Measurements from ENCODE around the gene CNTN6. TPM values are rescaled to one million over a fixed set of nuclear protein-coding genes. Genes with fewer than 3 reads are reported as not detected.

The CNTN6 gene
- total RNA-seq, 1 experiment from 2014 or later: not detected

DNA sequence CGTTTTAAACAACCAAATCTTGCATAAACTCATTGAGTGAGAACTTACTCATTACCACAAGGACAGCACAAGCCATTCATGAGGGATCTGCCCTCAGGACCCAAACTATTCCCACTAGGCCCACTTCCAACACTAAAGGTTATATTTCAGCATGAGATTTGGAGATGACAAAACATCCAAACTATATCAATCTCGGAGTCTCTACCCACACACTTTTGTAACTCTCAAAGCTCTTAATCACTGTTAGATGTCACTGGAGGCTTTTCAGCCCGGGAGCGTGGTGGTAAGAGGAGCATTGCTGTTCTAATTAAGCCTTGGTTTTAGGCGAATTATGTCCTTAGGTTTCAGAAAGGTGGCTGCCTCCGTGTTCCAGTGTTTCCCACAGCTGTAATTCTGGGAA lies 86.3 kb downstream of the CNTN6 start:
- no peak overlapping the region for H3K4me2 ChIP-seq (ENCODE audit: low read depth, low read length, poor library complexity, severe bottlenecking)
- H3K27ac ChIP-seq (ENCODE audit: low read length): no peak overlapping the region
- no peaks in the 10 kb centered on the region for H4K20me1 ChIP-seq (ENCODE audit: insufficient read depth, low read depth, low read length)
- no peak overlapping the region for H3K9ac ChIP-seq (ENCODE audit: low read length)
- H3K27me3 ChIP-seq (ENCODE audit: low read length): no peaks in the 10 kb centered on the region
- 0 out of 2 replicates have a peak, but pooled peaks cover 4% of the 10 kb centered on the region for H3K9me3 ChIP-seq (ENCODE audit: low read length)
- no peak overlapping the region for H2AFZ ChIP-seq (ENCODE audit: low read length)
- H3K36me3 ChIP-seq (ENCODE audit: insufficient read depth, low read length): no peaks in the 10 kb centered on the region
- H3K4me1 ChIP-seq (ENCODE audit: low read length): no peaks in the 10 kb centered on the region
- H3K4me3 ChIP-seq (ENCODE audit: low read length): no peak overlapping the region
- H3K79me2 ChIP-seq (ENCODE audit: low read length): no peaks in the 10 kb centered on the region
- no peak for DNase-seq
- no peaks in the 10 kb centered on the region for H3K9me2 ChIP-seq (replicated peaks; ENCODE audit: insufficient read depth, low read length)

DNA sequence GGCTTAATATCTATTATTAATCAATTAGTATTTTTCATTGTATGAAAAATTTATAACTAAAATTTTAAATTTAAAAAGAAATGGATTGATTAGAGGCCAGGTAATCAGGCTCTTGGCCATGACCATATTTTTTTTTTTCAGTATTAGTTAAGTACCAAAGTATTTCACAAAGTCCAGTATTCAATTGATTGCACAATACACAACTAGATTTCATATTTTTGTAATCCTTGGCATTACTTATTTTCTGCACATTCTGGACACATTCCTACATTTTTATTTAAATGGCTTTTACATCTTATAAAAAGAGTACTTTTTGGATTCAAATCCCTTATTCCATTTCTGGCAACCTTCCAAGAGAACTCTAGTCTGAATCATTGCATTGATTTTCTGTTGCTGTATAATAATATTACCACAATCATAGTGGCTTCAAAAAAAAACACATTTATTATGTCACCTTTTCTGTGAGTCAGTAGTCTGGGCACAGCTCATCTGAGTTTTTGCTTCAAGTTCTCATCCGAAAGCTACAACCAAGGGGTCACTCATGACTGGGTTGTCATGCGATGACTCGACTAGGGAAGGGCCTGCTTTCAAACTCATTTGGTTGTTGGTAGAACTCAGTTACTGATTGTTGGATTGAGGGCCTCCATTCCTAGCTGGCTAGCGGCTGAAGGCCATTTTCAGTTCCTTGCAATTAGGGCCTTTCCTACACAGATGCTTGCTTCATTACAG lies 90.7 kb downstream of the CNTN6 start:
- Histone ChIP-seq H3K79me2 (ENCODE audit: low read length) (no peaks in the 10 kb centered on the region), H3K9me2 (replicated peaks; ENCODE audit: insufficient read depth, low read length) (no peaks in the 10 kb centered on the region), H3K9me3 (ENCODE audit: low read length) (peaks cover 7% of the 10 kb centered on the region; the same call in 1 of the 2 replicates), H4K20me1 (ENCODE audit: insufficient read depth, low read depth, low read length) (no peaks in the 10 kb centered on the region), H3K4me3 (ENCODE audit: low read length) (no peak overlapping the region), H3K36me3 (ENCODE audit: insufficient read depth, low read length) (no peaks in the 10 kb centered on the region), H3K4me2 (ENCODE audit: low read depth, low read length, poor library complexity, severe bottlenecking) (no peak overlapping the region), H3K27me3 (ENCODE audit: low read length) (no peaks in the 10 kb centered on the region), H3K9ac (ENCODE audit: low read length) (no peak overlapping the region), H3K27ac (ENCODE audit: low read length) (no peak overlapping the region), H2AFZ (ENCODE audit: low read length) (no peak overlapping the region), H3K4me1 (ENCODE audit: low read length) (no peaks in the 10 kb centered on the region)
- no peak for DNase-seq

DNA sequence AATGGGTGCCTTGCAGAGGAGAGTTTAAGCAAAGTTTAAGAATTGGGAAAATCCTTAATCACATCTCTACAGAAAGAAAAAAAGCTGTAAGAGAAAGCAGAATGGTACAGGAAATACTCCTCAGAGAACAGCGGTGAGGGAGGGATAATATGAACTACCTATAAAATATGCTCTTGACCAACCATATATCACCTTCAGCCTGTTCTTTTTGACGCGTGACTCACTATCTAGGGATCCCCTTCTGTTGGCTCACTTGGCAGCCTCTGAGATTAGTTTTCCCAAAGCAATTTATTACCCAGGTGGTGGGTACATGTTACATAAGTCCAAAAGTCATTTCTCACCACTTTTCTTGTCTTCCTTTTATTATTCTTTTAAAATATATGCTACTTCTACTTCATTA lies 97.7 kb downstream of the CNTN6 start:
- Histone ChIP-seq H4K20me1 (ENCODE audit: insufficient read depth, low read depth, low read length) (no peaks in the 10 kb centered on the region), H3K36me3 (ENCODE audit: insufficient read depth, low read length) (no peaks in the 10 kb centered on the region), H3K4me1 (ENCODE audit: low read length) (no peaks in the 10 kb centered on the region), H3K27me3 (ENCODE audit: low read length) (no peaks in the 10 kb centered on the region), H3K27ac (ENCODE audit: low read length) (no peak overlapping the region), H3K4me3 (ENCODE audit: low read length) (no peak overlapping the region), H3K4me2 (ENCODE audit: low read depth, low read length, poor library complexity, severe bottlenecking) (no peak overlapping the region), H2AFZ (ENCODE audit: low read length) (no peak overlapping the region), H3K9ac (ENCODE audit: low read length) (no peak overlapping the region), H3K9me2 (replicated peaks; ENCODE audit: insufficient read depth, low read length) (no peaks in the 10 kb centered on the region), H3K9me3 (ENCODE audit: low read length) (peaks cover 5% of the 10 kb centered on the region; the same call in 1 of the 2 replicates), H3K79me2 (ENCODE audit: low read length) (no peaks in the 10 kb centered on the region)
- no peak for DNase-seq

DNA sequence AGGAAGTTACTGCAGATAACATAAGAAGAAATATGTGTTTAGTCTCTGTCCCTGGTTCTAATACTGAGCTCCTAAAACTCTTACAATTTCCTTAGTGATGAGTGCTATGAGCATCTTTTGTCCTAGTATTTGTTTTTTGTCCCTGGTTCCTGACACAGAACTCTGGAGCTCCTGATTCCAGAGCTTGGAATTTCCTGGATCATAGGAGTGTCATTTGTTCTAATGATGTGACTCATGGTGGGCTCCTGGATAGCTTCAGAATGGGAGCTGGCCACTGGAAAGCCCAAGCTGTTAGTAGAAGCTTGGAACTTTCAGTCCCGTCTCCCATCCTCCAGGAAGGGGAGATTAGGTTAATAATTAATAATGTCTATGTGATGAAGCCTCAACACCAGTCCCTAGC lies 98.2 kb downstream of the CNTN6 start:
- H3K79me2 ChIP-seq (ENCODE audit: low read length): no peaks in the 10 kb centered on the region
- no peak overlapping the region for H3K4me3 ChIP-seq (ENCODE audit: low read length)
- H3K9me3 ChIP-seq (ENCODE audit: low read length): peaks cover 5% of the 10 kb centered on the region; the same call in 1 of the 2 replicates
- DNase-seq: no peak
- no peaks in the 10 kb centered on the region for H3K36me3 ChIP-seq (ENCODE audit: insufficient read depth, low read length)
- no peak overlapping the region for H3K4me2 ChIP-seq (ENCODE audit: low read depth, low read length, poor library complexity, severe bottlenecking)
- H3K9me2 ChIP-seq (replicated peaks; ENCODE audit: insufficient read depth, low read length): no peaks in the 10 kb centered on the region
- H4K20me1 ChIP-seq (ENCODE audit: insufficient read depth, low read depth, low read length): no peaks in the 10 kb centered on the region
- H3K4me1 ChIP-seq (ENCODE audit: low read length): no peaks in the 10 kb centered on the region
- H3K27ac ChIP-seq (ENCODE audit: low read length): no peak overlapping the region
- H3K9ac ChIP-seq (ENCODE audit: low read length): no peak overlapping the region
- no peak overlapping the region for H2AFZ ChIP-seq (ENCODE audit: low read length)
- H3K27me3 ChIP-seq (ENCODE audit: low read length): no peaks in the 10 kb centered on the region

- DNase-seq: no peak
- Histone ChIP-seq H3K27ac (ENCODE audit: low read length) (no peak overlapping the region), H3K4me2 (ENCODE audit: low read depth, low read length, poor library complexity, severe bottlenecking) (no peak overlapping the region), H3K36me3 (ENCODE audit: insufficient read depth, low read length) (no peaks in the 10 kb centered on the region), H4K20me1 (ENCODE audit: insufficient read depth, low read depth, low read length) (no peaks in the 10 kb centered on the region), H3K4me3 (ENCODE audit: low read length) (no peak overlapping the region), H2AFZ (ENCODE audit: low read length) (no peak overlapping the region), H3K9ac (ENCODE audit: low read length) (no peak overlapping the region), H3K27me3 (ENCODE audit: low read length) (no peaks in the 10 kb centered on the region), H3K79me2 (ENCODE audit: low read length) (no peaks in the 10 kb centered on the region), H3K9me2 (replicated peaks; ENCODE audit: insufficient read depth, low read length) (no peaks in the 10 kb centered on the region), H3K4me1 (ENCODE audit: low read length) (no peaks in the 10 kb centered on the region), H3K9me3 (ENCODE audit: low read length) (peaks cover 7% of the 10 kb centered on the region; the same call in 1 of the 2 replicates)
These were observed 103.1 kb downstream of the CNTN6 start for GRCh38 chr3:1195947-1196346.

- Histone ChIP-seq H3K36me3 (ENCODE audit: insufficient read depth, low read length) (no peaks in the 10 kb centered on the region), H3K9me3 (ENCODE audit: low read length) (peaks cover 11% of the 10 kb centered on the region; the same call in 1 of the 2 replicates), H3K4me3 (ENCODE audit: low read length) (no peak overlapping the region), H3K4me2 (ENCODE audit: low read depth, low read length, poor library complexity, severe bottlenecking) (no peak overlapping the region), H4K20me1 (ENCODE audit: insufficient read depth, low read depth, low read length) (no peaks in the 10 kb centered on the region), H3K9ac (ENCODE audit: low read length) (no peak overlapping the region), H3K79me2 (ENCODE audit: low read length) (no peaks in the 10 kb centered on the region), H3K27ac (ENCODE audit: low read length) (no peak overlapping the region), H3K27me3 (ENCODE audit: low read length) (no peaks in the 10 kb centered on the region), H2AFZ (ENCODE audit: low read length) (no peak overlapping the region), H3K9me2 (replicated peaks; ENCODE audit: insufficient read depth, low read length) (no peaks in the 10 kb centered on the region), H3K4me1 (ENCODE audit: low read length) (no peaks in the 10 kb centered on the region)
- DNase-seq: no peak
These were observed 104.2 kb downstream of the CNTN6 start for GRCh38 chr3:1197051-1197450.

DNA sequence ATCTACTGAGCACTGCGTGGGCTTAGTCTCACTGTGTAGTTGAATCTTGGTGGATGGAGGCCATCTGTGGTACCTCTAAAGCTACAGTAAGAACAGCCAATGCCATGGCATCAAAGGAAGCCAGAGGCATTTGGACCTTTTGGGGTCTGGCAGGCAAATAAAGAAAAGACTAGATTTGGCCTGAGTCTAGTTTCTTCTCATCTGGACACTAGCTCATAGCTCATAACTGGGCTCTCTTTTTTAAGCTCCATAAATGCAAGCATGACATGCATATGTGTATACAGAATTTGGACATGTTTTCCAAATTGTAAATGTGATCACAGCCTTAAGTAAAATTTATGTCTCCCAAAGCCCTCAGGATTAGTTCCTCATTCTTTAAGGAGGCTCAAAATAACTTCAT lies 107.5 kb downstream of the CNTN6 start:
- Histone ChIP-seq H3K79me2 (ENCODE audit: low read length) (no peaks in the 10 kb centered on the region), H3K9me3 (ENCODE audit: low read length) (peaks cover 9% of the 10 kb centered on the region), H3K9ac (ENCODE audit: low read length) (no peak overlapping the region), H3K36me3 (ENCODE audit: insufficient read depth, low read length) (no peaks in the 10 kb centered on the region), H3K27me3 (ENCODE audit: low read length) (no peaks in the 10 kb centered on the region), H3K27ac (ENCODE audit: low read length) (no peak overlapping the region), H3K4me2 (ENCODE audit: low read depth, low read length, poor library complexity, severe bottlenecking) (no peak overlapping the region), H2AFZ (ENCODE audit: low read length) (no peak overlapping the region), H3K4me1 (ENCODE audit: low read length) (no peaks in the 10 kb centered on the region), H3K4me3 (ENCODE audit: low read length) (no peak overlapping the region), H4K20me1 (ENCODE audit: insufficient read depth, low read depth, low read length) (no peaks in the 10 kb centered on the region), H3K9me2 (replicated peaks; ENCODE audit: insufficient read depth, low read length) (no peaks in the 10 kb centered on the region)
- DNase-seq: no peak

- DNase-seq: no peak
- no peak overlapping the region for H3K4me2 ChIP-seq (ENCODE audit: low read depth, low read length, poor library complexity, severe bottlenecking)
- H3K9me3 ChIP-seq (ENCODE audit: low read length): peaks cover 4% of the 10 kb centered on the region; the same call in 1 of the 2 replicates
- H2AFZ ChIP-seq (ENCODE audit: low read length): no peak overlapping the region
- H3K79me2 ChIP-seq (ENCODE audit: low read length): no peaks in the 10 kb centered on the region
- no peak overlapping the region for H3K27ac ChIP-seq (ENCODE audit: low read length)
- no peaks in the 10 kb centered on the region for H3K4me1 ChIP-seq (ENCODE audit: low read length)
- no peaks in the 10 kb centered on the region for H3K9me2 ChIP-seq (replicated peaks; ENCODE audit: insufficient read depth, low read length)
- H3K4me3 ChIP-seq (ENCODE audit: low read length): no peak overlapping the region
- H4K20me1 ChIP-seq (ENCODE audit: insufficient read depth, low read depth, low read length): no peaks in the 10 kb centered on the region
- no peak overlapping the region for H3K9ac ChIP-seq (ENCODE audit: low read length)
- H3K36me3 ChIP-seq (ENCODE audit: insufficient read depth, low read length): no peaks in the 10 kb centered on the region
- no peaks in the 10 kb centered on the region for H3K27me3 ChIP-seq (ENCODE audit: low read length)
These were observed 115.1 kb downstream of the CNTN6 start for GRCh38 chr3:1207904-1208303.
